ENCODE measurements around the gene LIFR. TPM values are rescaled to one million over a fixed set of nuclear protein-coding genes. Genes with fewer than 3 reads are reported as not detected.

LIFR gene
- total and polyA plus RNA-seq, 2 experiments from 2014 or later: 50.2 to 83.8 TPM

DNA sequence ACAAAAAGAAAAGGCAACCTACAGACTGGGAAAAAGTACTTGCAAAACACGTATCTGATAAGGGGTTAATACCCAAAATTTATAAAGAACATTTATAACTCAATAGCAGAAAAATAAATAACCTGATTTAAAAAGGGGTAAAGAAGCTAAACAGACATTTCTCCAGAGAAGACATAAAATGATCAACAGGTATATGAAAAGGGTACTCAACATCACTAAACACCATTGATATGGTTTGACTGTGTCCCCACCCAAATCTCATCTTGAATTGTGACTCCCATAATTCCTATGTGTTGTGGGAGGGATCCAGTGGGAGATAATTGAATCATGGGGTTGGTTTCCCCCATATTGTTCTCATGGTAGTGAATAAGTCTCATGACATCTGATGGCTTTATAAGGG, 27.1 kb upstream of the LIFR start:
- Histone ChIP-seq H3K27ac (no peak overlapping the region), H3K9me3 (ENCODE audit: low read depth) (no peaks in the 10 kb centered on the region), H3K36me3 (replicated peaks; ENCODE audit: insufficient read depth, low read depth) (no peaks in the 10 kb centered on the region), H3K4me3 (no peak overlapping the region), H3K9me2 (replicated peaks; ENCODE audit: insufficient read depth) (no peaks in the 10 kb centered on the region), H2AFZ (no peak overlapping the region), H3K79me2 (no peaks in the 10 kb centered on the region), H3K27me3 (no peaks in the 10 kb centered on the region), H3K4me2 (no peak overlapping the region), H3K4me1 (ENCODE audit: insufficient read depth) (no peaks in the 10 kb centered on the region), H4K20me1 (ENCODE audit: insufficient read depth, poor library complexity, severe bottlenecking) (no peaks in the 10 kb centered on the region)
- 96% methylated on average over 1 of the region's 1 CpG for WGBS (ENCODE audit: low lambda C conversion rate, missing lambda C conversion rate)
- DNase-seq (ENCODE audit: low spot score): no peak
- TF ChIP-seq, protein P1, sequence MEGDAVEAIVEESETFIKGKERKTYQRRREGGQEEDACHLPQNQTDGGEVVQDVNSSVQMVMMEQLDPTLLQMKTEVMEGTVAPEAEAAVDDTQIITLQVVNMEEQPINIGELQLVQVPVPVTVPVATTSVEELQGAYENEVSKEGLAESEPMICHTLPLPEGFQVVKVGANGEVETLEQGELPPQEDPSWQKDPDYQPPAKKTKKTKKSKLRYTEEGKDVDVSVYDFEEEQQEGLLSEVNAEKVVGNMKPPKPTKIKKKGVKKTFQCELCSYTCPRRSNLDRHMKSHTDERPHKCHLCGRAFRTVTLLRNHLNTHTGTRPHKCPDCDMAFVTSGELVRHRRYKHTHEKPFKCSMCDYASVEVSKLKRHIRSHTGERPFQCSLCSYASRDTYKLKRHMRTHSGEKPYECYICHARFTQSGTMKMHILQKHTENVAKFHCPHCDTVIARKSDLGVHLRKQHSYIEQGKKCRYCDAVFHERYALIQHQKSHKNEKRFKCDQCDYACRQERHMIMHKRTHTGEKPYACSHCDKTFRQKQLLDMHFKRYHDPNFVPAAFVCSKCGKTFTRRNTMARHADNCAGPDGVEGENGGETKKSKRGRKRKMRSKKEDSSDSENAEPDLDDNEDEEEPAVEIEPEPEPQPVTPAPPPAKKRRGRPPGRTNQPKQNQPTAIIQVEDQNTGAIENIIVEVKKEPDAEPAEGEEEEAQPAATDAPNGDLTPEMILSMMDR (IDR thresholded peaks at IDR 0.05; ENCODE audit: poor library complexity): no peak
- no peak for TF ChIP-seq EZH2 (IDR thresholded peaks at IDR 0.05; ENCODE audit: borderline replicate concordance)

DNA sequence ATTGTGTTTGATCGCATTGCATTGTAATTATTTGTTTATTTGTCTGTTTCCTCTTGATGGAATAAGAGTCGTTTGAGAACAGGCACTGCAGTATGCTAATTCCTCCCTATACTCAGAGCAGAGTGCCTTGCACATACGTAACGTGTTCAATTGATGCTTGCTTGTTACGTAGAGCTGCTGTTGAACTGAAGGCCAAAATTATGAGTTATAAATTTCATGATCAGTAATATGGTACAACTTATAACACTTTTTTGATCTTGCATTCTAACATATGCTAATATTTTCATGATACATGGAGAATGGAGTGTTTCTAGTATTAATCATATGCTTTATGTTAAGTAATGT, 26.5 kb upstream of the LIFR start:
- Histone ChIP-seq H3K27ac (no peak overlapping the region), H3K4me2 (no peak overlapping the region), H2AFZ (no peak overlapping the region), H3K36me3 (replicated peaks; ENCODE audit: insufficient read depth, low read depth) (no peaks in the 10 kb centered on the region), H3K4me1 (ENCODE audit: insufficient read depth) (no peaks in the 10 kb centered on the region), H3K9me2 (replicated peaks; ENCODE audit: insufficient read depth) (no peaks in the 10 kb centered on the region), H3K4me3 (no peak overlapping the region), H4K20me1 (ENCODE audit: insufficient read depth, poor library complexity, severe bottlenecking) (no peaks in the 10 kb centered on the region), H3K79me2 (no peaks in the 10 kb centered on the region), H3K27me3 (no peaks in the 10 kb centered on the region), H3K9me3 (ENCODE audit: low read depth) (no peaks in the 10 kb centered on the region)
- no peak for TF ChIP-seq EZH2 (IDR thresholded peaks at IDR 0.05; ENCODE audit: borderline replicate concordance)
- DNase-seq (ENCODE audit: low spot score): no peak
- WGBS (ENCODE audit: low lambda C conversion rate, missing lambda C conversion rate): 76% methylated on average over 5 of the region's 5 CpGs

DNA sequence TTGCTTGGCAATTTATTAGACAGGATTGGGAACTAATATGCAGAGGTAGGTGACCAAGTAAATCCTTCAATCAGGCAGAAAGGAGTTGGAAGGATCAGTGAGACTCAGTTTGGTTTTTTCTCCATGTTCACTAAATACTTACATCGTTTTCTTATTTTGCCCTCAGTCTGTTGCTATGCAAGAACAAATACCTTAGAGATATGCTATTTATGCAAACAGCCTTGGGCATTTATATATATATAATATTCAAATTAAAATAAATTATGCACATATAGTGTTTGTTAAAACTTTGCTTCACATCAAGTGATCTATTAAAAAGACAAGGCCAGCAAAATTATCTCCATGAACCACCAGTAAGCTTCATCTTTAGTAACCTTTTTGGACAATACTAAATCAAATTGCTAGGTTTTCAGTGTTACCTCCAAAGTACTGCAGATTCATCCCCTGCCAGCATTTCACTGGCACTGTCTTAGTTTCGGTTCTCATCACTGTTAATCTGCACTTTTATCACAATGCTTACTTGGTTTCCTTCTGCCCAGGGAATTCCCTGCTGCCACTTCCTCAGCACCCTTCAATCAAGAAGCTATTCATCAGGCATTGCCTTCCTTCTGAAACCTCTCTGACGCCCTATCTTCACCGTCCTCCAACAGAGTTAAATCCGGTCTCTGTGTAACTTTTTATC, 26.0 kb upstream of the LIFR start:
- H3K9me3 ChIP-seq (ENCODE audit: low read depth): no peaks in the 10 kb centered on the region
- 77% methylated on average over 5 of the region's 5 CpGs for WGBS (ENCODE audit: low lambda C conversion rate, missing lambda C conversion rate)
- H3K4me1 ChIP-seq (ENCODE audit: insufficient read depth): no peaks in the 10 kb centered on the region
- H3K9me2 ChIP-seq (replicated peaks; ENCODE audit: insufficient read depth): no peaks in the 10 kb centered on the region
- no peaks in the 10 kb centered on the region for H3K27me3 ChIP-seq
- H4K20me1 ChIP-seq (ENCODE audit: insufficient read depth, poor library complexity, severe bottlenecking): no peaks in the 10 kb centered on the region
- no peak overlapping the region for H3K27ac ChIP-seq
- no peak overlapping the region for H3K4me3 ChIP-seq
- no peaks in the 10 kb centered on the region for H3K79me2 ChIP-seq
- no peak overlapping the region for H3K4me2 ChIP-seq
- no peak overlapping the region for H2AFZ ChIP-seq
- TF ChIP-seq EZH2phosphoT487 (IDR thresholded peaks at IDR 0.05; ENCODE audit: low read depth, severe bottlenecking, unreplicated experiment): no peak
- no peak for TF ChIP-seq EZH2 (IDR thresholded peaks at IDR 0.05; ENCODE audit: borderline replicate concordance)
- TF ChIP-seq, protein P1 (IDR thresholded peaks at IDR 0.05; ENCODE audit: poor library complexity): no peak
- H3K36me3 ChIP-seq (replicated peaks; ENCODE audit: insufficient read depth, low read depth): no peaks in the 10 kb centered on the region
- DNase-seq (ENCODE audit: low spot score): no peak

DNA sequence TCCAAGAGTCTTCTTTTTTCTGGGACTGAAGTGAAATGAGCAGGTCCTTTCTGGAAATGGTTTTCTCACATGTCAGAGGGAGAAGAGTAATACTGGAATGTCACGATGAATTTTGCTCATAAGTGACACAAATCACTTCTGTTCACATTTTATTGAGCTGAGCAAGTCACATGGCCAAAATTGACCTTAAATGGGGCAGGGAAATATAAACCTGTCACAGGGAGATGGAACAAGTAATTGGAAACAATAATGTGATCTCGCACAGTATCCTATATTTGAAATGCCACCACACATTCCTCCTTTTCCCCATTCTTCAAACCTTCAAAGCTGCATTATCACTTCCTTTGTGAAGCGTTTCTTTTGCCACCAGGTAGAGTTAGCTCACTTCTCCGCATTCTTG, 25.2 kb upstream of the LIFR start:
- Histone ChIP-seq H3K27me3 (no peaks in the 10 kb centered on the region), H3K27ac (no peak overlapping the region), H3K4me1 (ENCODE audit: insufficient read depth) (no peaks in the 10 kb centered on the region), H3K4me2 (no peak overlapping the region), H3K4me3 (no peak overlapping the region), H3K9me2 (replicated peaks; ENCODE audit: insufficient read depth) (no peaks in the 10 kb centered on the region), H3K79me2 (no peaks in the 10 kb centered on the region), H3K9me3 (ENCODE audit: low read depth) (no peaks in the 10 kb centered on the region), H4K20me1 (ENCODE audit: insufficient read depth, poor library complexity, severe bottlenecking) (no peaks in the 10 kb centered on the region), H3K36me3 (replicated peaks; ENCODE audit: insufficient read depth, low read depth) (no peaks in the 10 kb centered on the region), H2AFZ (no peak overlapping the region)
- 89% methylated on average over 4 of the region's 4 CpGs for WGBS (ENCODE audit: low lambda C conversion rate, missing lambda C conversion rate)
- TF ChIP-seq, protein P1 (IDR thresholded peaks at IDR 0.05; ENCODE audit: poor library complexity): no peak
- TF ChIP-seq EZH2 (IDR thresholded peaks at IDR 0.05; ENCODE audit: borderline replicate concordance): no peak
- no peak for TF ChIP-seq EZH2phosphoT487 (IDR thresholded peaks at IDR 0.05; ENCODE audit: low read depth, severe bottlenecking, unreplicated experiment)
- DNase-seq (ENCODE audit: low spot score): no peak

Data from hepatocyte (in vitro differentiated cells).